Cerebellar cortex (tissue), 1 donor: ENCODE data around the gene SPPL2A.
A peak's percentile ranks its signal among the peaks of the same experiment; 100 is the strongest.
"Not testable (repeated sequence)": the region's sequence is repeated elsewhere in the genome, so short reads cannot be mapped to it uniquely, and the experiment has no call there.

Source experiments
- DNase-seq: peaks from one replicate; pipeline ENCODE4 v3.0.0-alpha.2; 2015; ENCODE audit warnings: low spot score

SPPL2A gene

GRCh38 chr15:50767332-50767861 is 1.9 kb upstream of the SPPL2A start:
- no peak for DNase-seq

GRCh38 chr15:50764461-50765194 is 878 bp downstream of the SPPL2A start:
- peak; percentile 23 for DNase-seq

GRCh38 chr15:50758712-50759205 is 6.7 kb downstream of the SPPL2A start:
- DNase-seq = no peak

- no peak for DNase-seq
Measured at GRCh38 chr15:50753463-50753862, 12.0 kb downstream of the SPPL2A start.

GRCh38 chr15:50751394-50751793 is 14.1 kb downstream of the SPPL2A start:
- no peak for DNase-seq

- no peak for DNase-seq
Measured at GRCh38 chr15:50750227-50750705, 15.2 kb downstream of the SPPL2A start.

GRCh38 chr15:50747523-50747922 is 18.0 kb downstream of the SPPL2A start:
- DNase-seq = no peak

GRCh38 chr15:50744601-50745000 is 20.9 kb downstream of the SPPL2A start:
- DNase-seq = no peak

GRCh38 chr15:50740955-50741354 is 24.6 kb downstream of the SPPL2A start:
- no peak for DNase-seq

GRCh38 chr15:50736823-50737222 is 28.7 kb downstream of the SPPL2A start:
- DNase-seq = no peak

GRCh38 chr15:50735156-50735555 is 30.4 kb downstream of the SPPL2A start:
- DNase-seq = no peak

- DNase-seq = no peak
Measured at GRCh38 chr15:50726315-50726714, 39.2 kb downstream of the SPPL2A start.

GRCh38 chr15:50718700-50719125 is 46.8 kb downstream of the SPPL2A start:
- DNase-seq = no peak

GRCh38 chr15:50712018-50712417 is 53.5 kb downstream of the SPPL2A start:
- DNase-seq = no peak

- no peak for DNase-seq
Measured at GRCh38 chr15:50710585-50710984, 54.9 kb downstream of the SPPL2A start.

GRCh38 chr15:50707878-50708427 is 57.6 kb downstream of the SPPL2A start:
- no peak for DNase-seq

GRCh38 chr15:50702762-50703334 is 62.7 kb downstream of the SPPL2A start:
- DNase-seq = no peak

GRCh38 chr15:50698101-50698500 is 67.4 kb downstream of the SPPL2A start:
- DNase-seq = no peak

- DNase-seq = no peak
Measured at GRCh38 chr15:50697109-50697797, 68.3 kb downstream of the SPPL2A start.

- not testable (repeated sequence) for DNase-seq
Measured at GRCh38 chr15:50694634-50695165, 70.8 kb downstream of the SPPL2A start.

GRCh38 chr15:50687302-50687902 is 78.1 kb downstream of the SPPL2A start:
- DNase-seq = no peak
